OCI-M2 (cell line): ENCODE measurements around the gene RAC3.

Source experiments
- DNase-seq: peaks from one replicate; lab custom pipeline; 2025; ENCODE audit not compliant: unreplicated experiment; lab: John Stamatoyannopoulos, UW

Gene RAC3

DNA sequence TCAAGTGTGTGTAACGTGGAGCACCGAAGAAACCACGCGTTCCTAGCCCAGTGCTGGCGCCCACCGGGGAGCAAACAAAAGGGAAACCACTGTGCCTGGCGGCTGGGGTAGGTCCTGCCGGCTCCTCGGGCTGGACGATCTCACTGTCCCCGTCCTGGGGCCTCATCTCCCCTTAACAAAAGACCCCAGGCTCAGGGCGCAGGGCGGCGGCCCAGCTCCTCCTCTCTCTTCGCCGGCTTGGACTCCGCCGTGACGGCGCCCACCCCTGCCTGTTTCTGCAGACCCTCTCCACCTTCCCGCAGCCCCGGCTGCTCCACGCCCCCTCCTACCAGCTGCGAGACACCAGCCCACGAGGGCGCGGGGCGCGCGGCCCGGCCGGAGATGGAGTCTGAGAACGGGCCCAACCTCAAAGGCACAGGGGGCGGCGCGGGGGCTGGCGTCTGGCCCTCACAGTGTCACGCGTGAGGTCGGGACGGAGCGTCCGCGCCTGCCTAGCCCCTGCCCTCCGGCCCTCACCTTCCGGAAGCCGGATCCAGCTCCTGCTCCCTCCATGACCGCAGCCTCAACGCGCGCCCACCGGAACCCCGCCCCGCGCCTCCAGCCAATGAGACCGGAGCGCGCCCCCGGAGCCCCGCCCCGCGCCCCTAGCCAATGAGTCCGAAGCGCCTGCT lies 9.0 kb upstream of the RAC3 start, which contains the start of gene CENPX:
TSS of gene CENPX (minus strand) at position 569 of the 671 bp plus-strand sequence. CDS start at position 552, 17 bp downstream.
- no peak for DNase-seq

DNA sequence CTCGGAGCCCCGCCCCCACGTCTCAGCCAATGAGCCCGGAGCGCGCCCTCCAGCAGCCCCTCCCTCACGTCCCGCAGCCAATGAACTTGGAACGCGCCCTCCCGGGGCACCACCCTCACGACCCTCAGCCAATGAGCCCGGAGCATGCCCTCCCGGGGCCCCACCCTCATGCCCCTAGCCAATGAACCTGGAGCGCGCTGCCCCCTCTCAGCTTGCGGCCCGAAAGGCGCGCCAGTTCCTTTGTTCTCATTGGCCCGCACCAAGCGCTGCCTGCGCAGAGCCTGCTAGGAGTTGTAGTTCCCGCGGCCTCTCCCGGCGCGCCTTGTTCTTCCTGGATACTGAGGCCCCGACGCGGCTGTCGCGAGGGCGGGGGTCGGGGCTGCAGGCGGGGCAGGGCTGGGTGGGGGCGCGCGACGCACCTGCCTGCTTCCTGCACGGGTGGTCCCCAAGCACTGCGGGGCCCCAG lies 8.5 kb upstream of the RAC3 start, which contains the start of gene LRRC45:
TSS of gene LRRC45 (plus strand) at position 325 of the 466 bp plus-strand sequence. CDS start 339 bp downstream, outside the sequence.
- peak; percentile 76 for DNase-seq

DNA sequence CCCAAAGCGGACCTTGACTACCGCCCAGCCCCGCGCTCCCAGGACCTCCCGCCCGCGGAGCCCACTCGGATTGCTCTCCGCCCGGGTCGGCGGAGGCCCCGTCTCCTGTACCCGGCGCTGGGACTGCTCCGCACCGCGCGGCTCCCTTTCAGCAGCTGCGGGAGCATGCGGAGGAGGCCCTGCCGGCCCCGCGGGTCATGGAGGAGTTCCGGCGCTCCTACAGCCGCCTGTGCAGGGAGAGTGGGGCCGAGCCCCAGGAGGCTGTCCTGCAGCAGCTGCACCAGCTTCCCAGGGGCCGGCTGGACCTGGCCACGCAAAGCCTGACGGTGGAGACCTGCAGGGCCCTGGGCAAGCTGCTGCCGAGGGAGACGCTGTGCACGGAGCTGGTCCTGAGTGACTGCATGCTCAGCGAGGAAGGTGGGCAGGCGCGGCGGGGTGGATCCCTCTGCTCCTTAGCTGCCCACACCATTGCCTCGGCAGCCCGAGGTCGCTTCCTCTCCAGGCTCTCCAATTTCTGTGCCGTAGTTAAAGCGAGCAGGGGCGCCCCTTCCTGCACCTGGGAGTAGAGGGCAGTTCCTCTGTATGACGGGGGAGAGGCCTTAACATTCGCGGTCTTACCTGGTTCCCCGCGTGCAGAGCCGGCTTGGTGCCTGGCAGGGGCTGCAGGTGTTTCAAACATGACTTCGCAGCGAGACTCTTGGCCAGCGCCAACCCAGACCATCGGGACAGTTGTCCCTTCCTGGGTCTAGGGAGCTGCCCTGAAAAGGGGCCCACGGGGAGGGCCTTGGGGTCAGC lies 7.8 kb upstream of the RAC3 start:
- no peak for DNase-seq

DNA sequence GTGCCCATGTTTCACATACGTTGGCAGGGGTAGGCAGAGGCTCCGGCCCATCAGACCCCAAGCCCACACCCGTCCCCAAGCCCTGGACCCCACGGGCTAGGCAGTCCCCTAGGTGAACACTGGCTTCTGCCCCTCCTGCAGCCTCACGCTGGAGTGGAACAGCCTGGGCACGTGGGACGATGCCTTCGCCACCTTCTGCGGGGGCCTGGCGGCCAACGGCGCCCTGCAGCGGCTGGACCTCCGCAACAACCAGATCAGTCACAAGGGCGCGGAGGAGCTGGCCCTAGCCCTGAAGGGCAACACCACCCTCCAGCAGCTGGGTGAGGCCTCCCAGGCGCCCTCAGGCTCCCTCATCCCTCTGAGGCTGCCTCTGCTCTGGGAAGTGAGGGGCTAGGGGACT lies 6.6 kb upstream of the RAC3 start:
- DNase-seq = no peak

DNA sequence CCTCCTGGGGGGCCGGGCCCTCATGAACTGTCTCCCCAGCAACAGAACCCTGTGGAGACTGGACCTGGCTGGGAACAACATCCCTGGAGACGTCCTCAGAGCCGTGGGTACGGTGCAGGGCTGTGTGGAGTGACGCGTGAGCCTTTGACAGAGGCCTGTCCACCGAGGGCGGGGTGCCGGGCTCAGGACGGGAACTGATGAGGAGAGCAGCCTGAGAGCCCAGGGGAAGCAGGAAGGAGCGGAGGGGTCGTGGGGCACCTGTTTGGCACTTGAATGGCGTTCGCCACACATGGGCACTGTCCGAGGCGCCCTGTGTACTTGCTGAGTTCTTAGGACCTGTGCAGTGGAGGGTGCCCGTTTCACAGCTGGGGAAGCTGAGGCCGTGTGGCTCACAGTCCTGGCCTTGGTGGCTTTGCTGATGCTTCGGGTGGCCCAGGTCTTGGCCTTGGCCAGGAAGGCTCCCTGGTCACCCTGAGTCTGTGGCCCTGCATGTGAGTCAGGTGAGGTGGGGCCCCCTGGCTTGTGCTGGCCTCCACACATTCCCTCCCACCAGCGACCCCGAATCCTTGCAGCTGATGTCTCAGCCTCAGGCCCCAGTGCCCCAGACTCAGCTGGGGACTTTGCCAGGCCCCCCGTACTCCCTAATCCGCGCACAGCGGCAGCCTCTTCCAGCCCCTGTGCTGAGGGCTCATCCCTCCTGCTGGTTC lies 5.9 kb upstream of the RAC3 start:
- no peak for DNase-seq

GRCh38 chr17:82028246-82028645 lies 3.2 kb upstream of the RAC3 start:
- no peak for DNase-seq

- no peak for DNase-seq
Measured at GRCh38 chr17:82028966-82029365, 2.5 kb upstream of the RAC3 start.

DNA sequence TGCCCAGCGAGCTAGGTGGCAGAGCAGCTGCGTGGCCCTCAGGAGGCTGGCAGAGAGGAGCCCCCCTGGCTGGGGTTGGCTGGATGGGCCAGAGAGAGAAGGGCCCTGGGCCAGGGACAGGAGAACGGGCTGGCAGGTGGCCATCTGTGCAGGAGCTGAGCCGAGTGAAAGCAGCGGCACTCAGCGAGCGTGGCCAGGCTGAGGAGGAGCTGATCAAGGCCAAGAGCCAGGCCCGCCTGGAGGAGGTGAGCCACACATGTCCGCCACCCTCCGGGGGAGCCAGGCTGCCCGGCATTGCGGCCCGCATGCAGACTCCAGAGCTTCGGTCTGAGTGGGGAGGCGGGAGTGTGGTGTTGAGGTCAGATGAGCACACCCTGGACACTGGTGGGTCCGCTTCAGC lies 2.1 kb upstream of the RAC3 start:
- no peak for DNase-seq

DNA sequence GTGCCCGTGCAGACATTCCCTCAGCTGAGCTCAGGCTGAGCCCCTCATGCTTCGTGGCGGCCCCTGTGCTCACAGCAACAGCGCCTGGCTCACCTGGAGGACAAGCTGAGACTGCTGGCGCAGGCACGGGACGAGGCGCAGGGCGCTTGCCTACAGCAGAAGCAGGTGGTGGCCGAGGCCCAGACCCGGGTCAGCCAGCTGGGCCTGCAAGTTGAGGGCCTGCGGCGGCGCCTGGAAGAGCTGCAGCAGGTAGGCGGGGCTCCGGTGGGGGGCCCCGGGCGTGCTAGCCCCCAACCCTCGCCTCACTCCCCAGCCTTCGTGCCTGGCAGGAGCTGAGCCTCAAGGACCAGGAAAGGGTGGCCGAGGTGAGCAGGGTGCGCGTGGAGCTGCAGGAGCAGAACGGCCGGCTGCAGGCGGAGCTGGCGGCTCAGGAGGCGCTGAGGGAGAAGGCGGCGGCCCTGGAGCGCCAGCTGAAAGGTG lies 1.4 kb upstream of the RAC3 start:
- DNase-seq = no peak

DNA sequence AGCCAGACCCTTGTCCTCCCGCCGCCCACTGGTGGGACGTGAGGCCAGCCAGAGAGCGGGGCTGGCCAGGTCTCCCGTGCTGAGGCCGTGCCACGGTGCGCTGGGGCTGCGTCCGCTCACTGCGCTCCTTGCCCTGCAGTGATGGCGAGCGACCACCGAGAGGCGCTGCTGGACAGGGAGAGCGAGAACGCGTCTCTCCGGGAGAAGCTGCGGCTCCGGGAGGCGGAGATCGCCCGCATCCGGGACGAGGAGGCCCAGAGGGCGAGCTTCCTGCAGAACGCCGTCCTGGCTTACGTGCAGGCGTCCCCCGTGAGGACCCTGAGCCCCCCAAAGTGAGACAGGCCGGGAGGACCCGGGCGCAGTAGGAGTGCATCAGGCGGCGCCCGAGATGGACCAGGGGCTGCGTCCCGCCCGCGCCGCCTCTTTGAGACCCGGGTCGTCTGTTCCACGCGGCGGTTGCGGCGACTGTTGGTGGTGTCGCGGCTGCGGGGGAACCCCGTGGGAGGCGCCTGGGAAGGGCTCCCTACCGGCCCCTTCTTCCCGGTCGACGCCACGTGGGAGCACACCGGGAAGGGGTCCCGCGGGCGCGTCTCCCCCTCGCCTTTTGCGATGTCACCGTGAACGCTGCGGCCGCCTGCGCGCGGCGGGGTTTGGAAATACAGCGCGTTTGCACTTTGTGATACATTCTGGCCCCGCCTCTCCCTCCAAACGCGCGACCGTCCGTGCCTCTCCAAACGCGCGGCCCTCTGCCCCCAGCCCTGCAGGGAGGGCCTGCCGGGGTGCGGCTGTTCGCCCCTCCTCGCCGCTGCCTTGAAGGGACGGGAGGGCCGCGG lies 792 bp upstream of the RAC3 start:
- DNase-seq = no peak

GRCh38 chr17:82031885-82032627 lies 578 bp downstream of the RAC3 start:
- no peak for DNase-seq

DNA sequence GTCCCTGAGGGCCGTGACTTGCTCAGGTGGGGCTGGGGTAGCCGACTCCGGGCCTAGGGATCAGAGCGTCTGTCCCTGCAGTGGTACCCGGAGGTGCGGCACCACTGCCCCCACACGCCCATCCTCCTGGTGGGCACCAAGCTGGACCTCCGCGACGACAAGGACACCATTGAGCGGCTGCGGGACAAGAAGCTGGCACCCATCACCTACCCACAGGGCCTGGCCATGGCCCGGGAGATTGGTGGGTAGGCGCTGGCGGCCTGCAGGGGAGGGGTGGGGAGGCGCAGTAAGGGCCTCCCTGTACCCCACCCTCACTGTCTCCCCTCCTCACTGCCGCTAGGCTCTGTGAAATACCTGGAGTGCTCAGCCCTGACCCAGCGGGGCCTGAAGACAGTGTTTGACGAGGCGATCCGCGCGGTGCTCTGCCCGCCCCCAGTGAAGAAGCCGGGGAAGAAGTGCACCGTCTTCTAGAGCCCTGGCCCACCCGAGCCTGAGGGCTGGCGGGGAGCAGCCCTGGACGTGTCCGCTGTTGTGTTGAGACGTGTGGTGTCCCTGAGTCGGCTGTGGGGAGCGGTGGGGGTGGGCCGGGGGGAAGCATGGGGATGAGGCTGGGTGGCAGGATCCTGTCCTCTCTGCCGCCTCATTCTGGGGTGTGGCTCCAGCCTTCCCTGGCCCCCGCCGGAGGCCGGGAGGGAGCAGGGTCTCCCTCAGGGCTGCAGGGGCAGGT lies 2.0 kb downstream of the RAC3 start:
- DNase-seq = no peak

GRCh38 chr17:82034371-82035011 lies 3.0 kb downstream of the RAC3 start:
- DNase-seq = no peak

GRCh38 chr17:82035488-82035887 lies 4.0 kb downstream of the RAC3 start:
- DNase-seq = no peak

- DNase-seq = no peak
Measured at GRCh38 chr17:82035956-82036633, 4.6 kb downstream of the RAC3 start.

DNA sequence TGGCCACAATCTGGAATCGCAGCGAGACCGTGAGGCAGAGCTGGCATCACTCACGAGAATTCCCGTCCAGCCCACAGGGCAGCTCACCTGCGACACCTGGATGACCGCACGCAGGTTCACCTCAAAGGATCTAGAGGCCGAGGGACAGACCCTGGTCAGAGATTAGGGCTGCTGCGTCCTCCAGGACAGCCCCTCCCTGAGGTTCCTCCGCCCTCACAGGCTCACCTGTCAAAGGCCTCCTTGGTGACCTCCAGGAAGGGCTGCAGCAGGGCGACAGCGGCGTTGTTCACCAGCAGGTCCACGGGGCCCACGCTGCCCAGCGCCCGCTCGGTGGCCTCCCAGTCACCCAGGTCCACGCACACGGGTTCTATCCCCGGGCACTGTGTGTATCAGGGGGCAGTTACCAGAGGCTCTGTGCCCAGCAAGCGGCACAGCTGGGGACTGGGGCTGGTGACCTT lies 5.2 kb downstream of the RAC3 start:
- DNase-seq = no peak

- DNase-seq = peak; percentile 72
Measured at GRCh38 chr17:82037092-82037888, 5.8 kb downstream of the RAC3 start, which contains the start of gene DCXR. Gene DCXR (minus strand): TSS chr17:82037697. CDS start chr17:82037682, 15 bp downstream.
